Esophagus squamous epithelium (tissue), 5 donors: ENCODE data around the gene GNB1L. TPM values are rescaled to one million over a fixed set of nuclear protein-coding genes. Genes with fewer than 3 reads are reported as not detected.

ENCODE experiments used
- DNase-seq: peaks from one replicate; lab custom pipeline; 2025; lab: John Stamatoyannopoulos, UW
- H3K27ac ChIP-seq, 4 donors: fragments of 200-600 bp; sonication (generic); one replicate each; pipeline ENCODE4 v1.5.1; 2016 to 2019; ENCODE audit warnings: mild to moderate bottlenecking in 1 of 4
- H3K27me3 ChIP-seq, 4 donors: fragments of 200-600 bp; sonication (generic); 1 replicate in 3 of 4; 2 replicates in 1 of 4; pipeline versions ENCODE4 v1.5.1 to v1.6.0; 2017 to 2021; ENCODE audit warnings: antibody characterized with exemption in 1 of 4
- H3K36me3 ChIP-seq, 3 donors: fragments of 200-600 bp; sonication (generic); one replicate each; pipeline ENCODE4 v1.5.1; 2016 to 2019
- H3K4me1 ChIP-seq, 3 donors: fragments of 200-600 bp; sonication (generic); one replicate each; pipeline ENCODE4 v1.5.1; 2017 to 2019
- H3K4me3 ChIP-seq, 4 donors: fragments of 200-600 bp; sonication (generic); 1 replicate in 3 of 4; 2 replicates in 1 of 4; pipeline ENCODE4 v1.5.1; 2016 to 2019; ENCODE audit warnings: mild to moderate bottlenecking in 2 of 4, moderate library complexity in 1 of 4
- H3K9me3 ChIP-seq, 3 donors: fragments of 200-600 bp; sonication (generic); one replicate each; pipeline ENCODE4 v1.5.1; 2016 to 2019
- CTCF ChIP-seq, 6 experiments: fragments of 450-650 bp in 4 of 6; fragments of 200-600 bp in 2 of 6; sonication (generic) in 2 of 6; IDR thresholded peaks; one replicate each; pipeline ENCODE4 v1.5.1; 2016 to 2019; ENCODE audit warnings: antibody characterized with exemption in 6 of 6, mild to moderate bottlenecking in 4 of 6, moderate library complexity in 4 of 6
- POLR2A ChIP-seq, 4 donors: fragments of 450-650 bp; IDR thresholded peaks; one replicate each; pipeline ENCODE4 v1.6.1; 2017; ENCODE audit warnings: antibody characterized with exemption in 4 of 4, mild to moderate bottlenecking in 4 of 4, moderate library complexity in 3 of 4
- WGBS, 2 donors: methylation state at CpG; one replicate each; pipeline ENCODE4 v1.1.5; 2018; 5-methylcytosine and 5-hydroxymethylcytosine counted together
- intact Hi-C: fragments of 100-400 bp; cut with DNase I; formaldehyde crosslinking; loops from one replicate; pipeline ENCODE4 v1.15.0; 2022
- total RNA-seq, 4 donors: library from RNA; depleted of rRNA; stranded (reverse); fragments of >200 nt; gene quantifications; one replicate each; pipeline ENCODE4 v1.1.0, GENCODE V29; 2016
- donor health status: DM: yes; HTN: yes; CAD: no.

The GNB1L gene
- total RNA-seq, 4 donors from 2014 or later, result 5.7 to 8.5 (median 6.4) TPM

GRCh38 chr22:19849835-19850762 lies 4.6 kb downstream of the GNB1L start:
- peaks cover 35 to 86% (median 49%) of the 10 kb centered on the region in 3 donors for H3K4me1 ChIP-seq
- H3K4me3 ChIP-seq, result no peak overlapping the region
- H3K27me3 ChIP-seq, result no peaks in the 10 kb centered on the region
- no peaks in the 10 kb centered on the region for H3K9me3 ChIP-seq
- TF ChIP-seq POLR2A (IDR thresholded peaks at IDR 0.05) (no peak), CTCF (IDR thresholded peaks at IDR 0.05) (no peak)
- H3K36me3 ChIP-seq, result peaks cover 10 to 35% (median 10%) of the 10 kb centered on the region in 3 donors
- intact Hi-C loops, result no loop called here
- 57 to 63% methylated on average over 8 to 9 of the region's 9 CpGs for WGBS, 2 donors
- no peak for DNase-seq
- peak overlapping the region; percentile 60 to 81 (median 68) for H3K27ac ChIP-seq

- no peak for DNase-seq
- Histone ChIP-seq H3K27me3 (no peaks in the 10 kb centered on the region), H3K36me3 (peaks cover 10 to 35% (median 10%) of the 10 kb centered on the region in 3 donors), H3K27ac (peak overlapping the region; percentile 11 to 81 (median 66)), H3K9me3 (no peaks in the 10 kb centered on the region), H3K4me1 (peaks cover 45 to 91% (median 62%) of the 10 kb centered on the region in 3 donors), H3K4me3 (no peak overlapping the region)
- intact Hi-C loops, result no loop called here
- whole genome bisulfite sequencing, 2 donors, result 45 to 55% methylated on average over 4 to 7 of the region's 7 CpGs
- TF ChIP-seq CTCF (IDR thresholded peaks at IDR 0.05) (no peak), POLR2A (IDR thresholded peaks at IDR 0.05) (no peak)
Measured at GRCh38 chr22:19848298-19849224, 6.1 kb downstream of the GNB1L start.

GRCh38 chr22:19847345-19847632 lies 7.4 kb downstream of the GNB1L start:
- no peaks in the 10 kb centered on the region for H3K9me3 ChIP-seq
- 100% methylated on average over 1 of the region's 2 CpGs; no CpG with 5 or more reads in 1 of the 2 donors for WGBS, 2 donors
- H3K4me3 ChIP-seq, result no peak overlapping the region
- no peaks in the 10 kb centered on the region for H3K27me3 ChIP-seq
- H3K36me3 ChIP-seq, result peaks cover 10 to 33% (median 10%) of the 10 kb centered on the region in 3 donors
- TF ChIP-seq POLR2A (IDR thresholded peaks at IDR 0.05) (no peak), CTCF (IDR thresholded peaks at IDR 0.05) (no peak)
- no peak overlapping the region for H3K27ac ChIP-seq
- intact Hi-C loops, result no loop called here
- DNase-seq, result no peak
- H3K4me1 ChIP-seq, result peaks cover 35 to 91% (median 56%) of the 10 kb centered on the region in 3 donors

GRCh38 chr22:19846620-19847344 lies 7.9 kb downstream of the GNB1L start:
- intact Hi-C loops, result no loop called here

More at GRCh38 chr22:19846620-19847344, 7.9 kb downstream of the GNB1L start:
- TF ChIP-seq CTCF (IDR thresholded peaks at IDR 0.05) (no peak), POLR2A (IDR thresholded peaks at IDR 0.05) (no peak)
- H3K4me3 ChIP-seq, result no peak overlapping the region
- H3K27ac ChIP-seq, result no peak overlapping the region
- no peak for DNase-seq
- peaks cover 32 to 91% (median 51%) of the 10 kb centered on the region in 3 donors for H3K4me1 ChIP-seq
- 92% methylated on average over 6 to 8 of the region's 9 CpGs for WGBS, 2 donors
- H3K36me3 ChIP-seq, result peaks cover 7 to 27% (median 7%) of the 10 kb centered on the region in 3 donors
- no peaks in the 10 kb centered on the region for H3K9me3 ChIP-seq
- H3K27me3 ChIP-seq, result no peaks in the 10 kb centered on the region
